CD8-positive, alpha-beta memory T cell (primary cell): Measurements from ENCODE around the gene ARL14EPL. TPM values are rescaled to one million over a fixed set of nuclear protein-coding genes. Genes with fewer than 3 reads are reported as not detected.
A peak's percentile ranks its signal among the peaks of the same experiment; 100 is the strongest.

Experiments
- CTCF ChIA-PET: fragments of 350-600 bp; sonication (Branson Sonifier 250); formaldehyde crosslinking; loops from one replicate; lab custom pipeline; 2021; ENCODE audit warnings: antibody characterized with exemption; lab: Charles Lee
- POLR2A ChIA-PET: fragments of 350-600 bp; sonication (Branson Sonifier 250); formaldehyde crosslinking; loops from one replicate; lab custom pipeline; 2021; ENCODE audit warnings: antibody characterized with exemption; lab: Charles Lee
- DNase-seq, 5 donors: peaks; one replicate each; pipeline versions ENCODE4 v3.0.0 to v3.0.0-alpha.2; 2020 to 2022; ENCODE audit warnings: mixed read lengths in 1 of 5
- H3K27ac ChIP-seq: one replicate; pipeline ENCODE4 v1.7.0; 2013; ENCODE audit warnings: low read depth, mild to moderate bottlenecking, low read length, moderate library complexity
- H3K27me3 ChIP-seq: 2 replicates; pipeline ENCODE4 v1.7.0; 2013; ENCODE audit warnings: low read length, mild to moderate bottlenecking; ENCODE audit not compliant: insufficient read depth, poor library complexity, severe bottlenecking
- H3K36me3 ChIP-seq: 2 replicates; pipeline ENCODE4 v1.7.0; 2013; ENCODE audit warnings: mild to moderate bottlenecking, low read length, moderate library complexity; ENCODE audit not compliant: insufficient read depth
- H3K4me1 ChIP-seq: 2 replicates; pipeline ENCODE4 v1.7.0; 2013; ENCODE audit warnings: mild to moderate bottlenecking, low read length, moderate library complexity; ENCODE audit not compliant: insufficient read depth
- H3K4me3 ChIP-seq: 2 replicates; pipeline ENCODE4 v1.7.0; 2013; ENCODE audit warnings: mild to moderate bottlenecking, low read length
- H3K9me3 ChIP-seq: 2 replicates; pipeline ENCODE4 v1.7.0; 2013; ENCODE audit warnings: mild to moderate bottlenecking, low read length
- H3K27ac Mint-ChIP-seq, 8 donors: one replicate each; pipeline ENCODE4 v1.8.0; 2020 to 2021; ENCODE audit warnings: mixed read lengths in 8 of 8, mild to moderate bottlenecking in 6 of 8, inconsistent platforms in 3 of 8, moderate library complexity in 3 of 8
- H3K27me3 Mint-ChIP-seq, 2 donors: one replicate each; pipeline ENCODE4 v1.8.0; 2020 to 2021; ENCODE audit warnings: mixed read lengths in 2 of 2, mild to moderate bottlenecking in 1 of 2, moderate library complexity in 1 of 2
- H3K36me3 Mint-ChIP-seq, 3 donors: one replicate each; pipeline ENCODE4 v1.8.0; 2020 to 2021; ENCODE audit warnings: mixed read lengths in 3 of 3, inconsistent platforms in 1 of 3, mild to moderate bottlenecking in 1 of 3
- H3K4me1 Mint-ChIP-seq, 3 donors: one replicate each; pipeline ENCODE4 v1.8.0; 2020 to 2021; ENCODE audit warnings: mixed read lengths in 3 of 3, inconsistent platforms in 1 of 3, mild to moderate bottlenecking in 1 of 3
- H3K4me3 Mint-ChIP-seq, 7 donors: one replicate each; pipeline ENCODE4 v1.8.0; 2020 to 2021; ENCODE audit warnings: mixed read lengths in 7 of 7, mild to moderate bottlenecking in 6 of 7, moderate library complexity in 4 of 7, inconsistent platforms in 2 of 7
- H3K9me3 Mint-ChIP-seq, 5 donors: one replicate each; pipeline ENCODE4 v1.8.0; 2020 to 2022; ENCODE audit warnings: mixed read lengths in 5 of 5, mild to moderate bottlenecking in 3 of 5, moderate library complexity in 2 of 5, inconsistent platforms in 1 of 5
- polyA plus RNA-seq: library from polyadenylated mRNA; unstranded; fragments of 300-500 nt; fragmentation: Illumina TruSeq; gene quantifications from one replicate; pipeline ENCODE4 v1.2.3, GENCODE V29; 2021
- total RNA-seq, 2 experiments: library from RNA; stranded (reverse); gene quantifications; one replicate each; pipeline ENCODE4 v1.2.3, GENCODE V29; 2021

Gene ARL14EPL
- total RNA-seq (not detected), polyA plus RNA-seq (not detected)

GRCh38 chr5:116032094-116032517 lies at the start of gene ARL14EPL:
TSS of gene ARL14EPL (plus strand) at chr5:116032472. CDS start at chr5:116051466, 18,994 bp downstream.
- ChIA-PET POLR2A (no interaction called here), CTCF (interaction anchor here (0.9 kb wide), 1 partner anchor 397 kb away, joined by 3 read pairs; no protein-coding TSS in a partner anchor)

GRCh38 chr5:115983519-115983918 lies 48.8 kb upstream of the ARL14EPL start:
- ChIA-PET POLR2A (no interaction called here), CTCF (no interaction called here)
- Histone ChIP-seq H3K4me1 (no peaks in the 10 kb centered on the region), H3K27me3 (no peaks in the 10 kb centered on the region), H3K9me3 (no peaks in the 10 kb centered on the region), H3K4me3 (no peak overlapping the region), H3K27ac (no peak overlapping the region), H3K36me3 (no peaks in the 10 kb centered on the region)
- Mint-ChIP-seq H3K36me3 (no peaks in the 10 kb centered on the region), H3K4me1 (peaks cover 3 to 5% (median 4%) of the 10 kb centered on the region in 3 donors), H3K9me3 (no peaks in the 10 kb centered on the region), H3K27me3 (peaks cover 4 to 18% of the 10 kb centered on the region in 2 donors), H3K4me3 (no peak overlapping the region), H3K27ac (no peak overlapping the region)
- DNase-seq = no peak

More at GRCh38 chr5:116032094-116032517, at the start of gene ARL14EPL:
- no peaks in the 10 kb centered on the region for H3K36me3 ChIP-seq
- peak within 1 kb of the TSS; percentile 9 for H3K27ac ChIP-seq
- no peak within 1 kb of the TSS for H3K4me3 ChIP-seq
- H3K9me3 ChIP-seq = no peaks in the 10 kb centered on the region
- Mint-ChIP-seq H3K27me3 (peaks cover 9 to 23% of the 10 kb centered on the region in 2 donors), H3K9me3 (no peaks in the 10 kb centered on the region), H3K4me3 (peak within 1 kb of the TSS in 6 of 7 donors; percentile 7 to 82 (median 53)), H3K4me1 (peaks cover 11 to 19% (median 15%) of the 10 kb centered on the region in 3 donors), H3K27ac (peak within 1 kb of the TSS in 7 of 8 donors; percentile 10 to 84 (median 77)), H3K36me3 (no peaks in the 10 kb centered on the region)
- DNase-seq = peak in 3 of 5 donors; percentile 13 to 55 (median 13)
- H3K4me1 ChIP-seq = no peaks in the 10 kb centered on the region
- H3K27me3 ChIP-seq = no peaks in the 10 kb centered on the region

- no peaks in the 10 kb centered on the region for H3K27me3 ChIP-seq
- no peak for DNase-seq
- no peaks in the 10 kb centered on the region for H3K36me3 ChIP-seq
- H3K27ac ChIP-seq = no peak overlapping the region
- ChIA-PET POLR2A (no interaction called here), CTCF (interaction anchor here (0.9 to 1.3 kb wide), 2 partner anchors 10 to 24 kb away, joined by 3 to 5 read pairs; partner anchors contain the start of gene LVRN)
- no peaks in the 10 kb centered on the region for H3K9me3 ChIP-seq
- no peak overlapping the region for H3K4me3 ChIP-seq
- no peak overlapping the region for H3K27ac Mint-ChIP-seq
- H3K4me1 Mint-ChIP-seq = no peaks in the 10 kb centered on the region
- peaks cover 1 to 7% of the 10 kb centered on the region in 2 donors for H3K27me3 Mint-ChIP-seq
- H3K4me3 Mint-ChIP-seq = no peak overlapping the region
- H3K36me3 Mint-ChIP-seq = no peaks in the 10 kb centered on the region
- H3K4me1 ChIP-seq = no peaks in the 10 kb centered on the region
- no peaks in the 10 kb centered on the region for H3K9me3 Mint-ChIP-seq
Observed at GRCh38 chr5:115985802-115986757, 46.2 kb upstream of the ARL14EPL start.

GRCh38 chr5:115988002-115988401 lies 44.3 kb upstream of the ARL14EPL start:
- H3K9me3 ChIP-seq = no peaks in the 10 kb centered on the region

GRCh38 chr5:115992848-115993350 lies 39.4 kb upstream of the ARL14EPL start:
- ChIA-PET CTCF (no interaction called here), POLR2A (no interaction called here)
- H3K27ac Mint-ChIP-seq = no peak overlapping the region
- Histone ChIP-seq H3K4me1 (no peaks in the 10 kb centered on the region), H3K27ac (no peak overlapping the region), H3K36me3 (no peaks in the 10 kb centered on the region), H3K27me3 (no peaks in the 10 kb centered on the region), H3K4me3 (no peak overlapping the region), H3K9me3 (no peaks in the 10 kb centered on the region)
- no peaks in the 10 kb centered on the region for H3K36me3 Mint-ChIP-seq
- DNase-seq = no peak
- no peaks in the 10 kb centered on the region for H3K4me1 Mint-ChIP-seq
- H3K4me3 Mint-ChIP-seq = no peak overlapping the region
- H3K27me3 Mint-ChIP-seq = peaks cover 5 to 21% of the 10 kb centered on the region in 2 donors
- H3K9me3 Mint-ChIP-seq = peaks cover 0 to 1% (median 0%) of the 10 kb centered on the region in 5 donors

More at GRCh38 chr5:115988002-115988401, 44.3 kb upstream of the ARL14EPL start:
- Histone ChIP-seq H3K4me3 (no peak overlapping the region), H3K36me3 (no peaks in the 10 kb centered on the region), H3K27ac (no peak overlapping the region), H3K27me3 (no peaks in the 10 kb centered on the region), H3K4me1 (no peaks in the 10 kb centered on the region)
- DNase-seq = no peak
- peaks cover 3 to 5% of the 10 kb centered on the region in 2 donors for H3K27me3 Mint-ChIP-seq
- H3K4me1 Mint-ChIP-seq = no peaks in the 10 kb centered on the region
- H3K27ac Mint-ChIP-seq = peak overlapping the region in 1 of 8 donors; percentile 58
- no peaks in the 10 kb centered on the region for H3K36me3 Mint-ChIP-seq
- ChIA-PET POLR2A (no interaction called here), CTCF (no interaction called here)
- no peaks in the 10 kb centered on the region for H3K9me3 Mint-ChIP-seq
- H3K4me3 Mint-ChIP-seq = no peak overlapping the region

GRCh38 chr5:115995351-115995750 lies 36.9 kb upstream of the ARL14EPL start:
- DNase-seq = no peak
- no peak overlapping the region for H3K4me3 Mint-ChIP-seq
- no peaks in the 10 kb centered on the region for H3K9me3 ChIP-seq
- no peaks in the 10 kb centered on the region for H3K4me1 ChIP-seq
- no peak overlapping the region for H3K27ac Mint-ChIP-seq
- no peaks in the 10 kb centered on the region for H3K36me3 Mint-ChIP-seq
- H3K9me3 Mint-ChIP-seq = peaks cover 0 to 1% (median 0%) of the 10 kb centered on the region in 5 donors
- no peak overlapping the region for H3K4me3 ChIP-seq
- ChIA-PET POLR2A (no interaction called here), CTCF (interaction anchor here (2.1 kb wide), 1 partner anchor 10 kb away, joined by 5 read pairs; no protein-coding TSS in a partner anchor)
- no peaks in the 10 kb centered on the region for H3K36me3 ChIP-seq
- peaks cover 5 to 23% of the 10 kb centered on the region in 2 donors for H3K27me3 Mint-ChIP-seq
- no peaks in the 10 kb centered on the region for H3K4me1 Mint-ChIP-seq
- no peak overlapping the region for H3K27ac ChIP-seq
- H3K27me3 ChIP-seq = no peaks in the 10 kb centered on the region

GRCh38 chr5:116002116-116002906 lies 30.0 kb upstream of the ARL14EPL start:
- POLR2A ChIA-PET = no interaction called here
- CTCF ChIA-PET = no interaction called here
- Histone ChIP-seq H3K4me1 (no peaks in the 10 kb centered on the region), H3K27me3 (no peaks in the 10 kb centered on the region), H3K36me3 (no peaks in the 10 kb centered on the region), H3K4me3 (no peak overlapping the region), H3K9me3 (no peaks in the 10 kb centered on the region), H3K27ac (no peak overlapping the region)
- Mint-ChIP-seq H3K9me3 (no peaks in the 10 kb centered on the region), H3K27ac (no peak overlapping the region), H3K4me1 (no peaks in the 10 kb centered on the region), H3K27me3 (peaks cover 0 to 14% of the 10 kb centered on the region in 2 donors), H3K4me3 (no peak overlapping the region), H3K36me3 (no peaks in the 10 kb centered on the region)
- DNase-seq = no peak
